ENCODE data around the gene SARNP.

DNA sequence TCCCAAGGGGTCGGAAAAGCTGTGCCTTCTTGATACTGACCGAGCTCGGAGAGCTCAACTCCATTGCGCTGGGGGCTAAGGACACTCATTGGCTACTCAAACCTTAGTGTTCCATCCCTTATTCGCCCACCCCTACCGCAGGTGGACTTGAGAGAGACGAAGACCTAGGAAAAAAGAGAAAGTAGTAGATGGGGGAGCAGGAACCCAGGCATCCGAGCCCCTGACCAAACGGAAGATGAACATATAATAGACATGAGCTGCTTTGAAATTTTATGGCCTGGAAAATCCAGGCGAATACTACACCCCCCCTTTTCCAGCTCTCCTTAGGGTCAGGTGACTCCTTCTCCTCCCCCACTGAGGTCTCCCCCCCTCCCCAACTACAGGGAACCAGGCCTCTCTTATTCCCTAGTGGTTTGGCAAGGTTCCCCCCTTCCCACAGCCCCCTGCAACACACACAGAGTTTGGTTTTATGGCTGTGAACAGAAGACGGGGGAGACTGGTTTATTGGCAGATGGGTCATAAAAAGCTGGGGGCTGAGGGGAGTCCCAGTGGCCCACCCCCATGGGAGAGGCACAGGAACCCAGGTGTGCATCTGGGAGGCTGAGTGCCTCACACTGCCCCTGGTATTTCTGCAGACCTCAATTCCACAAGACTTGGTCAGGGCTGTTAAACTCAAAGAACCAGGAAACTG lies 73.0 kb downstream of the SARNP start:
- TF ChIP-seq CTCF (IDR thresholded peaks at IDR 0.05; ENCODE audit: insufficient read depth, low read length, poor library complexity, severe bottlenecking) (no peak), EZH2phosphoT487 (conservative IDR thresholded peaks at IDR 0.05; ENCODE audit: low read length) (no peak)
